GM19468 (cell line): ENCODE measurements around the gene FAM107A.

ENCODE experiments used
- ATAC-seq: cut with Tn5 transposase; IDR thresholded peaks from one replicate; pipeline ENCODE4 v1.9.1; 2021; ENCODE audit warnings: mild to moderate bottlenecking, moderate library complexity, moderate number of reproducible peaks; ENCODE audit not compliant: unreplicated experiment; ENCODE audit errors: extremely low read depth

Gene FAM107A

GRCh38 chr3:58594117-58594516 lies 16.9 kb upstream of the FAM107A start:
- no peak for ATAC-seq

- ATAC-seq, result no peak
Observed at GRCh38 chr3:58591517-58592510, 14.6 kb upstream of the FAM107A start.

GRCh38 chr3:58588030-58588614 lies 10.9 kb upstream of the FAM107A start:
- ATAC-seq, result no peak

GRCh38 chr3:58586776-58587192 lies 9.6 kb upstream of the FAM107A start:
- ATAC-seq, result no peak

GRCh38 chr3:58585994-58586393 lies 8.8 kb upstream of the FAM107A start:
- ATAC-seq, result no peak

GRCh38 chr3:58585005-58585786 lies 8.0 kb upstream of the FAM107A start:
- ATAC-seq, result no peak

GRCh38 chr3:58584690-58585004 lies 7.5 kb upstream of the FAM107A start:
- ATAC-seq, result no peak

- no peak for ATAC-seq
Observed at GRCh38 chr3:58581328-58582091, 4.3 kb upstream of the FAM107A start.

- ATAC-seq, result no peak
Observed at GRCh38 chr3:58580826-58581327, 3.7 kb upstream of the FAM107A start.

- ATAC-seq, result no peak
Observed at GRCh38 chr3:58578873-58579272, 1.7 kb upstream of the FAM107A start.

- ATAC-seq, result no peak
Observed at GRCh38 chr3:58576716-58577115, 475 bp downstream of the FAM107A start.

- ATAC-seq, result no peak
Observed at GRCh38 chr3:58575971-58576652, 1.1 kb downstream of the FAM107A start.

GRCh38 chr3:58574682-58575081 lies 2.5 kb downstream of the FAM107A start:
- no peak for ATAC-seq

- ATAC-seq, result no peak
Observed at GRCh38 chr3:58574106-58574505, 3.1 kb downstream of the FAM107A start.

GRCh38 chr3:58573640-58574039 lies 3.6 kb downstream of the FAM107A start:
- no peak for ATAC-seq

- ATAC-seq, result no peak
Observed at GRCh38 chr3:58572634-58573230, 4.5 kb downstream of the FAM107A start.

- ATAC-seq, result no peak
Observed at GRCh38 chr3:58572013-58572633, 5.1 kb downstream of the FAM107A start.

GRCh38 chr3:58570851-58571250 lies 6.3 kb downstream of the FAM107A start:
- ATAC-seq, result no peak
